Activated CD8-positive, alpha-beta T cell treated with anti-CD3 and anti-CD28 coated beads for 36 hours (primary cell): Measurements from ENCODE around the gene SSPN. TPM values are rescaled to one million over a fixed set of nuclear protein-coding genes. Genes with fewer than 3 reads are reported as not detected.

Experiments used
- ATAC-seq: fragments of 200-7000 bp; cut with Tn5 transposase; one replicate; pipeline ENCODE4 v1.10.0; 2021; ENCODE audit warnings: mild to moderate bottlenecking, moderate library complexity
- CTCF ChIA-PET: fragments of 350-600 bp; sonication (Branson Sonifier 250); formaldehyde crosslinking; loops from one replicate; lab custom pipeline; 2021; ENCODE audit warnings: antibody characterized with exemption; lab: Charles Lee
- POLR2A ChIA-PET: fragments of 350-600 bp; sonication (Branson Sonifier 250); formaldehyde crosslinking; loops from one replicate; lab custom pipeline; 2021; ENCODE audit warnings: antibody characterized with exemption; lab: Charles Lee
- DNase-seq: peaks from one replicate; pipeline ENCODE4 v3.0.0-alpha.2; 2020
- H3K27ac Mint-ChIP-seq: one replicate; pipeline ENCODE4 v1.8.0; 2021; ENCODE audit warnings: mild to moderate bottlenecking, mixed read lengths
- H3K27me3 Mint-ChIP-seq: one replicate; pipeline ENCODE4 v1.8.0; 2021; ENCODE audit warnings: mixed read lengths
- H3K36me3 Mint-ChIP-seq: one replicate; pipeline ENCODE4 v1.8.0; 2021; ENCODE audit warnings: low read depth, mixed read lengths
- H3K4me1 Mint-ChIP-seq: one replicate; pipeline ENCODE4 v1.8.0; 2021; ENCODE audit warnings: low read depth, mixed read lengths
- H3K4me3 Mint-ChIP-seq: one replicate; pipeline ENCODE4 v1.8.0; 2021; ENCODE audit warnings: mild to moderate bottlenecking, moderate library complexity, mixed read lengths
- H3K9me3 Mint-ChIP-seq: one replicate; pipeline ENCODE4 v1.8.0; 2021; ENCODE audit warnings: mixed read lengths
- intact Hi-C: fragments of 100-400 bp; cut with micrococcal nuclease; formaldehyde crosslinking; loops from one replicate; pipeline ENCODE4 v1.10.0; 2022
- total RNA-seq, 2 experiments: library from RNA; stranded (reverse); gene quantifications; one replicate each; pipeline ENCODE4 v1.2.3, GENCODE V29; 2021
- TF ChIP-seq, protein P1 (sequence below): fragments of 200-600 bp; IDR thresholded peaks from one replicate; pipeline ENCODE4 v1.8.0; 2022; ENCODE audit warnings: antibody characterized with exemption, mild to moderate bottlenecking

The SSPN gene
- total RNA-seq, 2 experiments from 2014 or later: not detected

DNA sequence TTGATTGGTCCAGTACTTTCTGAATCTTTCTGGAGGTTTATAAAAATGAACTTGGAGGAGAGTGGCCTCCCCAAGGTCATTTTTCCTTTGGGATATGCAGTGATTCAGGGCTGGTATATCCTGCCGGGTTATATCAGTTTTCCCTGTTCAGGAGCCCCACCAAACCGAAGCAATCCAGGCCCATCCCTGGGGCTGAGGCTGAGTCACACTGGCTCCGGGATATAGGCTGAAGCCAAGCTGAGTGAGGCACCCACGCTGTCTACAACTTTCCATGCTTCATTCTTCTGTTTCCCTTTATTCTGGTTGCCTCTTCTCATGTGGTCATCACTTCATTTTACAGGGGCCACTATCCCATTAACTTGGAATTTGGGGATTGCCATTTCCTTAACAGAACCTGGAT is 3.4 kb downstream of the SSPN start:
- TF ChIP-seq, protein P1, sequence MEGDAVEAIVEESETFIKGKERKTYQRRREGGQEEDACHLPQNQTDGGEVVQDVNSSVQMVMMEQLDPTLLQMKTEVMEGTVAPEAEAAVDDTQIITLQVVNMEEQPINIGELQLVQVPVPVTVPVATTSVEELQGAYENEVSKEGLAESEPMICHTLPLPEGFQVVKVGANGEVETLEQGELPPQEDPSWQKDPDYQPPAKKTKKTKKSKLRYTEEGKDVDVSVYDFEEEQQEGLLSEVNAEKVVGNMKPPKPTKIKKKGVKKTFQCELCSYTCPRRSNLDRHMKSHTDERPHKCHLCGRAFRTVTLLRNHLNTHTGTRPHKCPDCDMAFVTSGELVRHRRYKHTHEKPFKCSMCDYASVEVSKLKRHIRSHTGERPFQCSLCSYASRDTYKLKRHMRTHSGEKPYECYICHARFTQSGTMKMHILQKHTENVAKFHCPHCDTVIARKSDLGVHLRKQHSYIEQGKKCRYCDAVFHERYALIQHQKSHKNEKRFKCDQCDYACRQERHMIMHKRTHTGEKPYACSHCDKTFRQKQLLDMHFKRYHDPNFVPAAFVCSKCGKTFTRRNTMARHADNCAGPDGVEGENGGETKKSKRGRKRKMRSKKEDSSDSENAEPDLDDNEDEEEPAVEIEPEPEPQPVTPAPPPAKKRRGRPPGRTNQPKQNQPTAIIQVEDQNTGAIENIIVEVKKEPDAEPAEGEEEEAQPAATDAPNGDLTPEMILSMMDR: no peak
- ATAC-seq (no peak), DNase-seq (no peak)
- ChIA-PET CTCF (no interaction called here), POLR2A (no interaction called here)
- no peaks in the 10 kb centered on the region for H3K9me3 Mint-ChIP-seq
- intact Hi-C loops: no loop called here
- H3K27me3 Mint-ChIP-seq: peaks cover 41% of the 10 kb centered on the region
- H3K4me1 Mint-ChIP-seq: peaks cover 2% of the 10 kb centered on the region
- H3K27ac Mint-ChIP-seq: no peak overlapping the region
- no peaks in the 10 kb centered on the region for H3K36me3 Mint-ChIP-seq
- H3K4me3 Mint-ChIP-seq: no peak overlapping the region

DNA sequence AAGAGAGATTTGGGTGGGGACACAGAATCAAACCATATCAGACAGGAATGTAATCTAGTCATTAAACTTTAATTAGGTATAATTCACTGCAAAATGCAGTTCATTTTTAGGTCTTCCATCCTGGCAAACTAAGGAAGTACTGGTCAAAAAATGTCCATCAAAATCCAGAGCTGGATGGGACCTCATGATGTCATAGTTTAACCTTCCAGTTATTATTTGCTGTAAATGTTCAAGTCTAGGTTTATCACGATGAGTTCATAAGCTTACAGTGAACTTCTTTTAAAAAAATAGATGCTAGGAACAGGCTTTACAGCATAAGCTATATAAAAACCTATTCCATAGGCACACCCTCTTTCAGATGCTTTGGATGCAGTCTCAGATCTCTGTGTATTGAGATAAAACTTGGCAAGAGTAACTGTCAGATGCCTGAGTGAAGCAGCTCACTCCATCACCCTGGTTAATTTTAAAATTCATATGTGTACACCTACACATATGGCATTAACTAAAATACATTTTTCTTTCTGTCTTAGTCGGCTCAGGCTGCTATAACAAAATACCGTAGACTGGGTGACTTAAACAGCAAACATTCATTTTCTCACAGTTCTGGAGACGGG is 7.9 kb downstream of the SSPN start:
- peaks cover 10% of the 10 kb centered on the region for H3K27me3 Mint-ChIP-seq
- intact Hi-C loops: no loop called here
- H3K27ac Mint-ChIP-seq: no peak overlapping the region
- no peak overlapping the region for H3K4me3 Mint-ChIP-seq
- ChIA-PET CTCF (interaction anchor here (0.7 kb wide), 1 partner anchor 29 kb away, joined by 3 read pairs; no protein-coding TSS in a partner anchor), POLR2A (no interaction called here)
- TF ChIP-seq, protein P1: no peak
- DNase-seq (no peak), ATAC-seq (no peak)
- H3K9me3 Mint-ChIP-seq: no peaks in the 10 kb centered on the region
- H3K36me3 Mint-ChIP-seq: no peaks in the 10 kb centered on the region
- no peaks in the 10 kb centered on the region for H3K4me1 Mint-ChIP-seq

DNA sequence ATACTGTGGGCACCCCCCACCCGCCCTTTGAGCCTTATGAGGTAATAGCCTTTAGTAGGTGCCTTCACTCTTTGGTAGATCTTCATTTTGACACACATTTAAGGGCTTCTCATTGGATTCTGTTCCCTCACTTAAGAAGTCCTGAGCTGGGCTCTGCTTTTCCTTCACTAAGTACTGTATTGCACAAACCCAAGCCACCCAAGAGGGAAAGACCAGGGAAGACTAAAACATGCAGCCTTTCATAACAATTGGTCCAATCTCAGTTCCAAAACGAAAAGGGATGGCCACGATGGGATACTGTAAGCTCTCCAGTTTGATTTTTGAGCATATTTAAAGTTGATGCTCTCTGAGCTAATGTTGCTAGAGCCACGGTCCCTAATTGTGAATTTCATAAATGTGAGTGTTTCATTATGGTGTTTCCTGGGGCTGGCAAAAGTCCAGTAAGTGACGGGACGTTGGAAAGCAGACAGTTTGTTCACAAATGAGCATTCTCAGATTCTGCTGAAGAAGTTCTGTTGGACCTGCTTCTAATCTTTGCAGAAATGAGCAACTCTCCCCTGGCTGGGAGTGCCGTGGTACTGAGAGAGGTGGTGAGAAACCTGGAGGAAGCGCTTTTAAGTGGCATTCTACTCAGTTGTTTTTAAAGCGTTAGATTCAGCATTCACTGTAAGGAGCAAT is 9.4 kb downstream of the SSPN start:
- Mint-ChIP-seq H3K27me3 (peaks cover 2% of the 10 kb centered on the region), H3K27ac (no peak overlapping the region), H3K4me3 (no peak overlapping the region), H3K4me1 (no peaks in the 10 kb centered on the region), H3K9me3 (no peaks in the 10 kb centered on the region), H3K36me3 (no peaks in the 10 kb centered on the region)
- TF ChIP-seq, protein P1: no peak
- DNase-seq (no peak), ATAC-seq (no peak)
- ChIA-PET CTCF (no interaction called here), POLR2A (interaction anchor here (0.8 kb wide), 1 partner anchor 82 kb away, joined by 3 read pairs; no protein-coding TSS in a partner anchor)
- intact Hi-C loops: no loop called here

DNA sequence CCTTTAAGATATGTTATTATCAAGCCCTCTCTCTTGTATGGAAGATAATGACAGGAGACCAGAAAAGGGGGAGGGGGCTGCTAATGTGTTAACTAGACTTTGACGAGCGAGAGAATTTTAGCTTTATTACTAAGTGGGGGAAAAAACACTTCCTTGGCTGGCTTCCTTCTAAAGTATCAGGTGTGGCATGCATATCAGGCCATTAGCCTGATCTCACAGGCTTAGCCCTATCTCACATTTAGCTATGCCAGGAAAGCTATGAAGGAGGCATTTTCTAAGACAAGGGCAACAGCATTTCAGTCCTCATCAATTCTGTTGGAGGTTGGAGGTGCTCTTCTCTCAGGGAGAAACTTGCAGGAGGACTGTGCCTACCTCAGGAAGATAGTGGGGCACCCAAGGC is 9.9 kb downstream of the SSPN start:
- H3K4me3 Mint-ChIP-seq: no peak overlapping the region
- ATAC-seq: no peak

DNA sequence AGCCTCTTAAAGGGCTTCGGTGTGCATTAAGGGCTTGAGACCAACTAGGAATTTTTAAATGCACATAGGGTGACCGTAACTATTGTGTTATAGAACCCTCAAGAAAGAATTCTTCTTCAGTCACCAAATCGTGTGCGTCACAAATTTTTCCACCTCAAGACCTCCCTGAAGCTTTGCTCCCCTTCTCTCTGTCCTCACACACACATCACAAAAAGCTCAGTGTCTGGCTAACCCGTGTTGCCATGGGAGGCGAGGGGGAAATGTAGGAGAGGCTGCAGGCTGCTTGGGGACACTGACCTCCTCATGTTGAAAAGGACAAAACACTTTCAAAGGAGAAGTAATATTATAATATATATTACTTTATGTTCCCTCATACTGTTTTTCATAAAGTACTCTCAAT is 10.6 kb downstream of the SSPN start:
- no peak for DNase-seq

More for the DNA sequence above, 9.9 kb downstream of the SSPN start:
- CTCF ChIA-PET: no interaction called here
- Mint-ChIP-seq H3K36me3 (no peaks in the 10 kb centered on the region), H3K9me3 (no peaks in the 10 kb centered on the region), H3K27ac (no peak overlapping the region), H3K4me1 (no peaks in the 10 kb centered on the region), H3K27me3 (peaks cover 2% of the 10 kb centered on the region)
- POLR2A ChIA-PET: no interaction called here
- DNase-seq: no peak
- intact Hi-C loops: no loop called here
- TF ChIP-seq, protein P1: no peak

More for the DNA sequence above, 10.6 kb downstream of the SSPN start:
- POLR2A ChIA-PET: no interaction called here
- TF ChIP-seq, protein P1: no peak
- Mint-ChIP-seq H3K36me3 (no peaks in the 10 kb centered on the region), H3K9me3 (no peaks in the 10 kb centered on the region), H3K27me3 (peaks cover 2% of the 10 kb centered on the region), H3K4me3 (no peak overlapping the region), H3K27ac (no peak overlapping the region), H3K4me1 (no peaks in the 10 kb centered on the region)
- no peak for ATAC-seq
- intact Hi-C loops: no loop called here
- CTCF ChIA-PET: no interaction called here
